HG02763 (cell line): ENCODE measurements around the gene SETD2.

Experiments used
- ATAC-seq: cut with Tn5 transposase; IDR thresholded peaks from one replicate; pipeline ENCODE4 v1.9.1; 2021; ENCODE audit warnings: mild to moderate bottlenecking, moderate library complexity; ENCODE audit not compliant: unreplicated experiment

The SETD2 gene

DNA sequence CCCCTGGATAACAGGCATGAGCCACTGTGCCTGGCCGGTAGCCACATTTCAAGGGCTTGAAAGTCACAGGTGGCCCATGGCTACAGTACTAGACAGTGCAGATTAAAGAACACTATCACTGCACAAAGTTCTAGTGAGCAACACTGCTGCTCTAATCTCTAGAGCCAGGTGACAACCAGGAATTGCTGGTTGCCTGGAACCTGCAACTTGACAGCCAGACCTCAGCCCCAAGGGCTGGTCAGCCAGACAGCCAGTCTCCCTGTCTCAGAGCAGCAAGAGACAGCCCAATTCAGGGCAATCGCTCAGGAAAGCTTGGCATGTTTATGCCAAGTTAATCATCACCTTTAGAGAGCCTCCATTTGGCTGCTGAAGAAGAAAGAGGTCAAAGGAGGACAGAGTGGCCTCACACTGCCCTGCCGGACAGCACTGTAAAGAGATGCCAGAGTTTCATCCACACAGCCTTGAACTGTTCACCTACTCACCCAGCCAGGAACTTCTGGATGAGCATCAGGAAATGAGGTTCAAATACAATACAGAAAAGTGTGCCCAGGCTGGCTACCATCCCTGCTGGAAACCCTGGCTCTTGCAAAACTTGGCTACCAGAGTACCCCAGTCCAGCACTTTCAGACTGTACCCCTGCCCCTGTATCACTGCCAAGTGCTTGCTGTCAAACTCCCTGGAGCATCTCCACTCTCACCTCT lies 193.4 kb downstream of the SETD2 start:
- ATAC-seq: no peak

DNA sequence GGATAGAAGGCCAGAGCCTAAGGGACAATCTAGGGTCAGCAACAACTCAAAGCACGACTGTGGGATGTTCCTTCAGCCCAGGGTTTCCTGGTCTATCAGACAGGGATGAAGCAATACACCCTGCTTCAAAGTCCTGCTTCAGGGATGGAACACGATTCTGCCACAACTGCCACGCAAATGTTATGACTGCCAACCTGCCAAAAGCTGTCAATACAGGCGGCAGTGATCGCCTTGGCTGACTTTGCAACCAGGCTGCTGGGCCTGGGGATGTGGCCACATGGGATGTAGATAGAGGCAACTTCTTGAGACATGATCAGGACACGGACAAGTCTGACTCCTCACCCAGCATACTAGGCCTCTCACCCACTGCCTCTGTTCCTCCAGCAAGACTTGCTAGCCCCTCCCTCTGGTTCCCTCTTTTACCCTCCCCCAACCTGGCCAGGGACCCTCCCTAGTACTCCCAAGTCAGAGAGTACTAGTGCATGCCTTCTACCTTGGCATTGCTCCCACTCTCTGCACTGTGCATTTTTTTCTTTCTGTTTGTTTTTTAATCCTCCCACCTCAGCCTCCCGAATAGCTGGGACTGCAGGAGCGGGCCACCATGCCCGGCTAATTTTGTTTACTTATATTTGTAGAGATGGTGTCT lies 195.0 kb downstream of the SETD2 start:
- ATAC-seq: no peak

DNA sequence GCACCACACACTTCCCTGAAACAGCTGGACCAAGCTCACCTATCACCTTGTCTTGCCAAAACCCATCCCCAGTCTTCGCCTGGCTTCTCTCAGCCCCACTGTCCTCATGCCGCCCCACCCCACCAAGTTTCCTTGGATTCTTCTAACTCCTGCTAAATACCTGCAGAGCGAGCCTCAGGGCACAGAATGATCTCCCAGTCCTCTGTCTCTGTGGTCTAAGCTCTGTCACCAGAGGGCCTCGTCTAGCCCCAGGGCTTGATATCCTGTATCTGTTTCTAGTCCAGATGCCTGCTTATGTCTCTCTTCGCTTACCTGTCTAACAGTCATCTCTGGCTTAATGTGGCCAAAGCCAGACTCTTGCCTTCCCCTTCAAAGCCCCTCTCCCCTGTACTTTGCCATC lies 197.1 kb downstream of the SETD2 start:
- no peak for ATAC-seq
